HG03108 (cell line): Measurements from ENCODE around the gene DCTN2.
"Not testable (repeated sequence)": the region's sequence is repeated elsewhere in the genome, so short reads cannot be mapped to it uniquely, and the experiment has no call there.

Experiments used
- ATAC-seq: cut with Tn5 transposase; IDR thresholded peaks from one replicate; pipeline ENCODE4 v1.9.1; 2021; ENCODE audit warnings: moderate library complexity; ENCODE audit not compliant: unreplicated experiment

Gene DCTN2

GRCh38 chr12:57517187-57517586 lies 29.8 kb downstream of the DCTN2 start:
- ATAC-seq = no peak

- ATAC-seq = no peak
Observed at GRCh38 chr12:57516617-57517153, 30.3 kb downstream of the DCTN2 start.

- no peak for ATAC-seq
Observed at GRCh38 chr12:57515934-57516541, 31.0 kb downstream of the DCTN2 start.

DNA sequence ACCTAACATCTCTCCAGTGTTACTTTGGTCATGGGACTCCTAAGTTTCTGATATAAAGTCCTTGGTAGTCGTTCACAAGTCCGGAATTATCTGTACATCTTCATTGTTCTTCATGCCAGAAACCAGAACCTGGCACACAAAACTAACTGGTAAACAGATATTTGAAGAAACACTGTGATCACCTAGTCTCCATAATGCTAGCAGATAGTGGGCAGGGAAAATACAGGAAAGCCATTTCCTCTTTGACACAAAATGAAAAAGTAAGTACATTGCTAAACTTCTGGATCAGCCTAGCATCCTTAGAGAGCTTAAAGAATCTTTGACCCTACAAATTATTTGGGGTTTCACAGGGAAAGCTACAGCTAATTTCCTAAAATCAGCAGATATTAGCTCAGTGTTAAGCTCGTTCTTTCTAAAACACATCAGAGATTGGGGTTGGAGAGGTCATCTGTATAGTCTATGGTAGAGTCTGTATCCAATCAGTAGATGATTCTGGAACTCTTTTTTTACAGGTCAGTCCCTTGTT lies 31.5 kb downstream of the DCTN2 start:
- no peak for ATAC-seq

- no peak for ATAC-seq
Observed at GRCh38 chr12:57514720-57515407, 32.1 kb downstream of the DCTN2 start.

GRCh38 chr12:57514246-57514645 lies 32.7 kb downstream of the DCTN2 start:
- ATAC-seq = not testable (repeated sequence)

- ATAC-seq = not testable (repeated sequence)
Observed at GRCh38 chr12:57513677-57514076, 33.3 kb downstream of the DCTN2 start.

GRCh38 chr12:57513266-57513665 lies 33.7 kb downstream of the DCTN2 start:
- no peak for ATAC-seq

DNA sequence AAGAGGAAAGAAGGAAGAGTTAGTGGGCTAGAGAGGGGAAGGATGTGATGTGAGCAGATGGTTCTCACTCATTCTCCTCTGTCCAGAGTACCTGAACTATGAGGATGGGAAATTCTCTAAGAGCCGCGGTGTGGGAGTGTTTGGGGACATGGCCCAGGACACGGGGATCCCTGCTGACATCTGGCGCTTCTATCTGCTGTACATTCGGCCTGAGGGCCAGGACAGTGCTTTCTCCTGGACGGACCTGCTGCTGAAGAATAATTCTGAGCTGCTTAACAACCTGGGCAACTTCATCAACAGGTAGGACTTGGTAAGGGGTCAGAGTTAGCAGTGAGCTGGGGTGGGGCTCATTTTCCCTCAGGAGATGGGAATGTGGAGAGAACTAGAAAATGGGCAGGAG lies 34.3 kb downstream of the DCTN2 start:
- ATAC-seq = no peak

DNA sequence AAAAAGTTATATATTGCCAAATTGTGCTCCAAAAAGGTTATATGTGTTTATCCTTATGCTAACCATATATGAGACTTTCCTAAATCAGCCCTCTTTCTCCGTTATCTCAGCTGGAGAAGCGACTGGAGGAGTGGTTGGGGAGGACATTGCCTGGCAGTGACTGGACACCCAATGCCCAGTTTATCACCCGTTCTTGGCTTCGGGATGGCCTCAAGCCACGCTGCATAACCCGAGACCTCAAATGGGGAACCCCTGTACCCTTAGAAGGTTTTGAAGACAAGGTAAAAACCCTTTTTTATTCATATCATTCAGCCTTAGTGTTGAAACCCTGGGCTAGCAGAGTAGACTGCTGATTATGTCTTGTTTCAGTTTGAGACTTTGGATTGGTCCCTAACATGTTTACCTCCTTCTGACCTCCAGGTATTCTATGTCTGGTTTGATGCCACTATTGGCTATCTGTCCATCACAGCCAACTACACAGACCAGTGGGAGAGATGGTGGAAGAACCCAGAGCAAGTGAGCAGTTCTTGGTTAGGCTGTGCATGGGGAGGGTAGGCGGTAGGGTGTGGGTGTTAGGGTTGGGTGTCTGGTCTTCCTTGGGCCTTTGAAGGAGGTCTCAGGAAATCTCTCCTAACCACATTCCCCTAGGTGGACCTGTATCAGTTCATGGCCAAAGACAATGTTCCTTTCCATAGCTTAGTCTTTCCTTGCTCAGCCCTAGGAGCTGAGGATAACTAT lies 35.2 kb downstream of the DCTN2 start:
- no peak for ATAC-seq

GRCh38 chr12:57511161-57511560 lies 35.8 kb downstream of the DCTN2 start:
- ATAC-seq = no peak

- ATAC-seq = not testable (repeated sequence)
Observed at GRCh38 chr12:57507796-57508195, 39.2 kb downstream of the DCTN2 start.

DNA sequence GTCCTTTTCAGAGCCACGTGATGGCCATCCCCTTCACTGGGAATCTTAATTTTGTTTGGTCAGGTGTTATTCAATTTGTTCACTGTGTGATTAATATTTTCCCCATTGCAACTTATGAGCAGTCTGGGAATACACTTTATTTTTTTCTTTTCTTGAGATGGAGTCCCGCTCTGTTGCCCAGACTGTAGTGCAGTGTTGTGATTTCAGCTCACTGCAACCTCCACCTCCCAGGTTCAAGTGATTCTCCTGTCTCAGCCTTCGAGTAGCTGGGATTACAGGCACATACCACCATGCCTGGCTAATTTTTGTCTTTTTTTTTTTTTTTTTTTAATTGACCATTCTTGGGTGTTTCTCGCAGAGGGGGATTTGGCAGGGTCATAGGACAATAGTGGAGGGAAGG lies 40.5 kb downstream of the DCTN2 start:
- not testable (repeated sequence) for ATAC-seq

- ATAC-seq = not testable (repeated sequence)
Observed at GRCh38 chr12:57502311-57502969, 44.6 kb downstream of the DCTN2 start.

DNA sequence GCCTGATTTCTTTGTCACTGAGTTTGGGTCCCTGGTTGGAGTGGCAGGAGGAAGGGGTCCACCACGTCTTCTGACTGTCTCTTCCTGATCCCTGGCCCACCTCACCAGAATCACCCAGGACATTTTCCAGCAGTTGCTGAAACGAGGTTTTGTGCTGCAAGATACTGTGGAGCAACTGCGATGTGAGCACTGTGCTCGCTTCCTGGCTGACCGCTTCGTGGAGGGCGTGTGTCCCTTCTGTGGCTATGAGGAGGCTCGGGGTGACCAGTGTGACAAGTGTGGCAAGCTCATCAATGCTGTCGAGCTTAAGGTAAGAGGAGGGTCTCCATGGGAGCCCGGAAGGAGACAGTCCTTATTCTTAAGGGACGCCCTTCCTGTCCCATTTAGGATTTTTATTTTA lies 46.8 kb downstream of the DCTN2 start:
- no peak for ATAC-seq

DNA sequence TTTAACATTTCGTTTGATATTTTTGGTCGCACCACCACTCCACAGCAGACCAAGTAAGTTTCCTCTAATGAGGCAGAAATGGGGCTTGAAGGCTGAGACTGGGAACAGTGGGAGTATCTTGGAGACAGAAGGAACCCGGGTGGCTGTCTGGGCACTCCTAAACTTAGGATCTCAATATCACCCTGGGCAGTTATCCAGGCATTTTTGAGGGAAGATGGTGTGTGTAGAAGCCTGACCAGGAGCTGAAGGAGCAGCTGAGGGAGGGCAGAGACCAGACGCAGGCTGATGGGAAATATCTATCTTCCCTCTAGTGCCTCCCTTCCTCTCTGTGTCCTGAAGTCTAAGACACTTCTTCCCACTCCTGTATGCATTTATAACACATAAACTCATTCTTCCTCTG lies 48.4 kb downstream of the DCTN2 start:
- ATAC-seq = no peak

DNA sequence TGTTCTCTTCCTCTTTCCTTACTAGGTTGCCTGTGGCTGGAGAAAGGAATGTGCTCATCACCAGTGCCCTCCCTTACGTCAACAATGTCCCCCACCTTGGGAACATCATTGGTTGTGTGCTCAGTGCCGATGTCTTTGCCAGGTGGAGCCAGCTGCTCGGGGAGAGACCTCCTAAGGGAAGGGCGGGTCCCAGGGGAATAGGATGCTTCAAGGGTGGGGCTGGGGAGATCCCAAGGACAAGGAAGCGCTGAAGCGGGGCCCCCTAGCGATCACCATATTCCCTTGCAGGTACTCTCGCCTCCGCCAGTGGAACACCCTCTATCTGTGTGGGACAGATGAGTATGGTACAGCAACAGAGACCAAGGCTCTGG lies 48.9 kb downstream of the DCTN2 start:
- ATAC-seq = no peak

- ATAC-seq = no peak
Observed at GRCh38 chr12:57497223-57498131, 49.5 kb downstream of the DCTN2 start.

DNA sequence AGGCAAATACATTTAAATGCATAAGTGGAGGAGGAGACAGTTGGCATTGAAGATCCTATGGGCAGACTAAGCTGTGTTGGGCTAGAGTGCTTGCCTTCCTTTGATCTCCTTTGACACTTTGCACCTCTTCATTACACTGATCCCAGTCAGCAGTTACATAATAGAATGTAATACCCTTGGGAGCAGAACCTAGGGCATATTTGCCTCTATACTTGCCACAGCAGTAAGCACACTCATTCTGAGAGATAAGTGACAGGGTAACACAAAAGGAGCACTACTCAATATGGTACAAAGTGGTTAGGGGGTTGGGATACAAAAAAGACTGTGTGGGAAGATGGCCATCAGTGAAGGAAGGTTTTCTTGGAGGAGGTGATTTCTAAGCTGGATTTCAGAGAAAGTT lies 50.2 kb downstream of the DCTN2 start:
- ATAC-seq = no peak

DNA sequence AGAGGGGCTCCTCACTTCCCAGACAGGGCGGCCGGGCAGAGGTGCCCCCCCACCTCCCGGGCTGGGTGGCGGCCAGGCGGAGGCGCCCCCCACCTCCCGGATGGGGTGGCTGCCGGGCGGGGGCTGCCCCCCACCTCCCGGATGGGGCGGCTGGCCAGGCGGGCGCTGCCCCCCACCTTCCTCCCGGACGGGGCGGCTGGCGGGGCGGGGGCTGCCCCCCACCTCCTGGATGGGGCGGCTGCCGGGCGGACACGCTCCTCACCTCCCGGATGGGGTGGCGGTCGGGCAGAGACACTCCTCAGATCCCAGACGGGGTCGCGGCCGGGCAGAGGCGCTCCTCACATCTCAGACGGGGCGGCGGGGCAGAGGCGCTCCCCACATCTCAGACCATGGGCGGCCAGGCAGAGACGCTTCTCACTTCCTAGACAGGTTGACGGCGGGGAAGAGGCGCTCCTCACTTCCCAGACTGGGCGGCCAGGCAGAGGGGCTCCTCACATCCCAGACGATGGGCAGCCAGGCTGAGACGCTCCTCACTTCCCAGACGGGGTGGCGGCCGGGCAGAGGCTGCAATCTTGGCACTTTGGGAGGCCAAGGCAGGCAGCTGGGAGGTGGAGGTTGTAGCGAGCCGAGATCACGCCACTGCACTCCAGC lies 51.8 kb downstream of the DCTN2 start:
- not testable (repeated sequence) for ATAC-seq
